ENCODE data around the gene ARHGEF33. TPM values are rescaled to one million over a fixed set of nuclear protein-coding genes. Genes with fewer than 3 reads are reported as not detected.

ARHGEF33 gene
- total and polyA plus RNA-seq, 2 experiments from 2014 or later: 0.10 to 1.8 TPM

DNA sequence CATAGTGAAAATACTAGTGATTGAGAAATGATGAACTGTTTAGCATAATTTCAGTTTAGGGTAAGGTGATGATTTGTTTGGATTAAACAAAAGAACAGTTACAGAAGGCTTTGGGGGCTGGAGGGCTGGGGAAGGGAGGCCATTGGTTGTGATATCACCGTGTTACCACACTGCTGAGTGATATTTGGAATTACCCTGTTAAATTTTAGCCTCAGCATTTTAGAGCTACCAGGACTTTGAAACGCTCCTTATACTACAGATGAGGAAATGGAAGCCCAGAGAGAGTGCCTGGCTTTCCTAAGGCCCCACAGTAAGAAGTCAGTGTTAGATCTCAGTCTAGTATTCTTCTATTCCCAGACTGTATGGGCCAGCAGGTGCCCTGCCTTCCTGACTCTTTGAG is 15.6 kb downstream of the ARHGEF33 start:
- Mint-ChIP-seq H3K9me3 (no peaks in the 10 kb centered on the region), H3K27me3 (ENCODE audit: insufficient read depth, low read depth, poor library complexity) (peaks cover 4% of the 10 kb centered on the region), H3K4me1 (no peaks in the 10 kb centered on the region), H3K36me3 (ENCODE audit: low read depth) (no peaks in the 10 kb centered on the region), H3K4me3 (no peak overlapping the region), H3K27ac (no peak overlapping the region)
- H3K27me3 ChIP-seq (ENCODE audit: insufficient read depth): no peaks in the 10 kb centered on the region
- H3F3A ChIP-seq (replicated peaks; ENCODE audit: low read depth): no peaks in the 10 kb centered on the region
- H4K20me1 ChIP-seq (replicated peaks; ENCODE audit: insufficient read depth): no peaks in the 10 kb centered on the region
- H3K4me1 ChIP-seq (ENCODE audit: insufficient read depth): no peaks in the 10 kb centered on the region
- H3K27ac ChIP-seq (ENCODE audit: low read depth): no peak overlapping the region
- H3K4me3 ChIP-seq: no peak overlapping the region
- no peak overlapping the region for H3K4me2 ChIP-seq
- DNase-seq (ENCODE audit: low spot score) (no peak), ATAC-seq (no peak)
- no peaks in the 10 kb centered on the region for H3K9me2 ChIP-seq (ENCODE audit: insufficient read depth)
- H2AFZ ChIP-seq: peak overlapping the region; percentile 63
- TF ChIP-seq EZH2 (IDR thresholded peaks at IDR 0.05; ENCODE audit: low read depth, unreplicated experiment) (no peak), STAT1 (IDR thresholded peaks at IDR 0.05; ENCODE audit: unreplicated experiment) (no peak), POLR2AphosphoS5 (IDR thresholded peaks at IDR 0.05; ENCODE audit: low read depth) (no peak), ZNF331 (CRISPR knock-in tag; IDR thresholded peaks at IDR 0.05; ENCODE audit: low read depth) (no peak), NANOG (IDR thresholded peaks at IDR 0.05; ENCODE audit: borderline replicate concordance) (no peak), ZNF114 (CRISPR knock-in tag; IDR thresholded peaks at IDR 0.05) (no peak), CREB1 (CRISPR knock-in tag; IDR thresholded peaks at IDR 0.05; ENCODE audit: low read depth) (no peak), JUNB (IDR thresholded peaks at IDR 0.05; ENCODE audit: unreplicated experiment) (no peak), EZH2phosphoT487 (IDR thresholded peaks at IDR 0.05; ENCODE audit: unreplicated experiment) (no peak)
- TF ChIP-seq, protein P1, sequence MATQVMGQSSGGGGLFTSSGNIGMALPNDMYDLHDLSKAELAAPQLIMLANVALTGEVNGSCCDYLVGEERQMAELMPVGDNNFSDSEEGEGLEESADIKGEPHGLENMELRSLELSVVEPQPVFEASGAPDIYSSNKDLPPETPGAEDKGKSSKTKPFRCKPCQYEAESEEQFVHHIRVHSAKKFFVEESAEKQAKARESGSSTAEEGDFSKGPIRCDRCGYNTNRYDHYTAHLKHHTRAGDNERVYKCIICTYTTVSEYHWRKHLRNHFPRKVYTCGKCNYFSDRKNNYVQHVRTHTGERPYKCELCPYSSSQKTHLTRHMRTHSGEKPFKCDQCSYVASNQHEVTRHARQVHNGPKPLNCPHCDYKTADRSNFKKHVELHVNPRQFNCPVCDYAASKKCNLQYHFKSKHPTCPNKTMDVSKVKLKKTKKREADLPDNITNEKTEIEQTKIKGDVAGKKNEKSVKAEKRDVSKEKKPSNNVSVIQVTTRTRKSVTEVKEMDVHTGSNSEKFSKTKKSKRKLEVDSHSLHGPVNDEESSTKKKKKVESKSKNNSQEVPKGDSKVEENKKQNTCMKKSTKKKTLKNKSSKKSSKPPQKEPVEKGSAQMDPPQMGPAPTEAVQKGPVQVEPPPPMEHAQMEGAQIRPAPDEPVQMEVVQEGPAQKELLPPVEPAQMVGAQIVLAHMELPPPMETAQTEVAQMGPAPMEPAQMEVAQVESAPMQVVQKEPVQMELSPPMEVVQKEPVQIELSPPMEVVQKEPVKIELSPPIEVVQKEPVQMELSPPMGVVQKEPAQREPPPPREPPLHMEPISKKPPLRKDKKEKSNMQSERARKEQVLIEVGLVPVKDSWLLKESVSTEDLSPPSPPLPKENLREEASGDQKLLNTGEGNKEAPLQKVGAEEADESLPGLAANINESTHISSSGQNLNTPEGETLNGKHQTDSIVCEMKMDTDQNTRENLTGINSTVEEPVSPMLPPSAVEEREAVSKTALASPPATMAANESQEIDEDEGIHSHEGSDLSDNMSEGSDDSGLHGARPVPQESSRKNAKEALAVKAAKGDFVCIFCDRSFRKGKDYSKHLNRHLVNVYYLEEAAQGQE (IDR thresholded peaks at IDR 0.05; ENCODE audit: unreplicated experiment): no peak
- TF ChIP-seq, protein P2, sequence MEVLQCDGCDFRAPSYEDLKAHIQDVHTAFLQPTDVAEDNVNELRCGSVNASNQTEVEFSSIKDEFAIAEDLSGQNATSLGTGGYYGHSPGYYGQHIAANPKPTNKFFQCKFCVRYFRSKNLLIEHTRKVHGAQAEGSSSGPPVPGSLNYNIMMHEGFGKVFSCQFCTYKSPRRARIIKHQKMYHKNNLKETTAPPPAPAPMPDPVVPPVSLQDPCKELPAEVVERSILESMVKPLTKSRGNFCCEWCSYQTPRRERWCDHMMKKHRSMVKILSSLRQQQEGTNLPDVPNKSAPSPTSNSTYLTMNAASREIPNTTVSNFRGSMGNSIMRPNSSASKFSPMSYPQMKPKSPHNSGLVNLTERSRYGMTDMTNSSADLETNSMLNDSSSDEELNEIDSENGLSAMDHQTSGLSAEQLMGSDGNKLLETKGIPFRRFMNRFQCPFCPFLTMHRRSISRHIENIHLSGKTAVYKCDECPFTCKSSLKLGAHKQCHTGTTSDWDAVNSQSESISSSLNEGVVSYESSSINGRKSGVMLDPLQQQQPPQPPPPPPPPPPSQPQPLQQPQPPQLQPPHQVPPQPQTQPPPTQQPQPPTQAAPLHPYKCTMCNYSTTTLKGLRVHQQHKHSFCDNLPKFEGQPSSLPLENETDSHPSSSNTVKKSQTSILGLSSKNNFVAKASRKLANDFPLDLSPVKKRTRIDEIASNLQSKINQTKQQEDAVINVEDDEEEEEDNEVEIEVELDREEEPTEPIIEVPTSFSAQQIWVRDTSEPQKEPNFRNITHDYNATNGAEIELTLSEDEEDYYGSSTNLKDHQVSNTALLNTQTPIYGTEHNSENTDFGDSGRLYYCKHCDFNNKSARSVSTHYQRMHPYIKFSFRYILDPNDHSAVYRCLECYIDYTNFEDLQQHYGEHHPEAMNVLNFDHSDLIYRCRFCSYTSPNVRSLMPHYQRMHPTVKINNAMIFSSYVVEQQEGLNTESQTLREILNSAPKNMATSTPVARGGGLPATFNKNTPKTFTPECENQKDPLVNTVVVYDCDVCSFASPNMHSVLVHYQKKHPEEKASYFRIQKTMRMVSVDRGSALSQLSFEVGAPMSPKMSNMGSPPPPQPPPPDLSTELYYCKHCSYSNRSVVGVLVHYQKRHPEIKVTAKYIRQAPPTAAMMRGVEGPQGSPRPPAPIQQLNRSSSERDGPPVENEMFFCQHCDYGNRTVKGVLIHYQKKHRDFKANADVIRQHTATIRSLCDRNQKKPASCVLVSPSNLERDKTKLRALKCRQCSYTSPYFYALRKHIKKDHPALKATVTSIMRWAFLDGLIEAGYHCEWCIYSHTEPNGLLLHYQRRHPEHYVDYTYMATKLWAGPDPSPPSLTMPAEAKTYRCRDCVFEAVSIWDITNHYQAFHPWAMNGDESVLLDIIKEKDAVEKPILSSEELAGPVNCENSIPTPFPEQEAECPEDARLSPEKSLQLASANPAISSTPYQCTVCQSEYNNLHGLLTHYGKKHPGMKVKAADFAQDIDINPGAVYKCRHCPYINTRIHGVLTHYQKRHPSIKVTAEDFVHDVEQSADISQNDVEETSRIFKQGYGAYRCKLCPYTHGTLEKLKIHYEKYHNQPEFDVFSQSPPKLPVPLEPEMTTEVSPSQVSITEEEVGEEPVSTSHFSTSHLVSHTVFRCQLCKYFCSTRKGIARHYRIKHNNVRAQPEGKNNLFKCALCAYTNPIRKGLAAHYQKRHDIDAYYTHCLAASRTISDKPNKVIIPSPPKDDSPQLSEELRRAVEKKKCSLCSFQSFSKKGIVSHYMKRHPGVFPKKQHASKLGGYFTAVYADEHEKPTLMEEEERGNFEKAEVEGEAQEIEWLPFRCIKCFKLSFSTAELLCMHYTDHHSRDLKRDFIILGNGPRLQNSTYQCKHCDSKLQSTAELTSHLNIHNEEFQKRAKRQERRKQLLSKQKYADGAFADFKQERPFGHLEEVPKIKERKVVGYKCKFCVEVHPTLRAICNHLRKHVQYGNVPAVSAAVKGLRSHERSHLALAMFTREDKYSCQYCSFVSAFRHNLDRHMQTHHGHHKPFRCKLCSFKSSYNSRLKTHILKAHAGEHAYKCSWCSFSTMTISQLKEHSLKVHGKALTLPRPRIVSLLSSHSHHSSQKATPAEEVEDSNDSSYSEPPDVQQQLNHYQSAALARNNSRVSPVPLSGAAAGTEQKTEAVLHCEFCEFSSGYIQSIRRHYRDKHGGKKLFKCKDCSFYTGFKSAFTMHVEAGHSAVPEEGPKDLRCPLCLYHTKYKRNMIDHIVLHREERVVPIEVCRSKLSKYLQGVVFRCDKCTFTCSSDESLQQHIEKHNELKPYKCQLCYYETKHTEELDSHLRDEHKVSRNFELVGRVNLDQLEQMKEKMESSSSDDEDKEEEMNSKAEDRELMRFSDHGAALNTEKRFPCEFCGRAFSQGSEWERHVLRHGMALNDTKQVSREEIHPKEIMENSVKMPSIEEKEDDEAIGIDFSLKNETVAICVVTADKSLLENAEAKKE (CRISPR knock-in tag; IDR thresholded peaks at IDR 0.05): no peak
- TF ChIP-seq, protein P3, sequence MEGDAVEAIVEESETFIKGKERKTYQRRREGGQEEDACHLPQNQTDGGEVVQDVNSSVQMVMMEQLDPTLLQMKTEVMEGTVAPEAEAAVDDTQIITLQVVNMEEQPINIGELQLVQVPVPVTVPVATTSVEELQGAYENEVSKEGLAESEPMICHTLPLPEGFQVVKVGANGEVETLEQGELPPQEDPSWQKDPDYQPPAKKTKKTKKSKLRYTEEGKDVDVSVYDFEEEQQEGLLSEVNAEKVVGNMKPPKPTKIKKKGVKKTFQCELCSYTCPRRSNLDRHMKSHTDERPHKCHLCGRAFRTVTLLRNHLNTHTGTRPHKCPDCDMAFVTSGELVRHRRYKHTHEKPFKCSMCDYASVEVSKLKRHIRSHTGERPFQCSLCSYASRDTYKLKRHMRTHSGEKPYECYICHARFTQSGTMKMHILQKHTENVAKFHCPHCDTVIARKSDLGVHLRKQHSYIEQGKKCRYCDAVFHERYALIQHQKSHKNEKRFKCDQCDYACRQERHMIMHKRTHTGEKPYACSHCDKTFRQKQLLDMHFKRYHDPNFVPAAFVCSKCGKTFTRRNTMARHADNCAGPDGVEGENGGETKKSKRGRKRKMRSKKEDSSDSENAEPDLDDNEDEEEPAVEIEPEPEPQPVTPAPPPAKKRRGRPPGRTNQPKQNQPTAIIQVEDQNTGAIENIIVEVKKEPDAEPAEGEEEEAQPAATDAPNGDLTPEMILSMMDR (conservative IDR thresholded peaks at IDR 0.05; ENCODE audit: low read depth in 2 of 2): no peak
- H3K36me3 ChIP-seq (ENCODE audit: insufficient read depth): no peaks in the 10 kb centered on the region
- no peaks in the 10 kb centered on the region for H3K79me2 ChIP-seq (replicated peaks; ENCODE audit: insufficient read depth)

Data from GM23338 (cell line).